ENCODE measurements around the gene POLR2J.
"Not testable (repeated sequence)": the region's sequence is repeated elsewhere in the genome, so short reads cannot be mapped to it uniquely, and the experiment has no call there.

DNA sequence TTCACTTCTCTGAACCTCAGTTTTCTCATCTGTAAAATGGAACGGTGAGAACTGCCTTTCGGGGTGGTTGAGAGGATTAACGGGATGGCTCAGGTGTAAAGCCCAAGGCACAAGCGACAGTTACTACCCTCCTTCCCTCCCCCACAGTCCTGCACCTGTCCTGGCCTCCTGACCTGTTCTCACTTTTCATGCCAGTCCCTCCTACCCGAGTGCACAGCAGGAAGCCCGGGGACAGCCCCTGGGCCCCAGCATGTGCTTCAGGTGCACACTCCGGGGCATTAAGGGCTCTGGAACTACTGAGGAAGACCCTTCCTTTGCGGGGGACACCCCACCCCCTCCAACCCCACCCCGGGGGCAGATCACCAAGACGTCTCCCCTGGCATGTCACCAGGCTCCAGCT lies 38.2 kb upstream of the POLR2J start:
- TF ChIP-seq, protein P1, sequence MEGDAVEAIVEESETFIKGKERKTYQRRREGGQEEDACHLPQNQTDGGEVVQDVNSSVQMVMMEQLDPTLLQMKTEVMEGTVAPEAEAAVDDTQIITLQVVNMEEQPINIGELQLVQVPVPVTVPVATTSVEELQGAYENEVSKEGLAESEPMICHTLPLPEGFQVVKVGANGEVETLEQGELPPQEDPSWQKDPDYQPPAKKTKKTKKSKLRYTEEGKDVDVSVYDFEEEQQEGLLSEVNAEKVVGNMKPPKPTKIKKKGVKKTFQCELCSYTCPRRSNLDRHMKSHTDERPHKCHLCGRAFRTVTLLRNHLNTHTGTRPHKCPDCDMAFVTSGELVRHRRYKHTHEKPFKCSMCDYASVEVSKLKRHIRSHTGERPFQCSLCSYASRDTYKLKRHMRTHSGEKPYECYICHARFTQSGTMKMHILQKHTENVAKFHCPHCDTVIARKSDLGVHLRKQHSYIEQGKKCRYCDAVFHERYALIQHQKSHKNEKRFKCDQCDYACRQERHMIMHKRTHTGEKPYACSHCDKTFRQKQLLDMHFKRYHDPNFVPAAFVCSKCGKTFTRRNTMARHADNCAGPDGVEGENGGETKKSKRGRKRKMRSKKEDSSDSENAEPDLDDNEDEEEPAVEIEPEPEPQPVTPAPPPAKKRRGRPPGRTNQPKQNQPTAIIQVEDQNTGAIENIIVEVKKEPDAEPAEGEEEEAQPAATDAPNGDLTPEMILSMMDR (IDR thresholded peaks at IDR 0.05) = not testable (repeated sequence)
- not testable (repeated sequence) for TF ChIP-seq POLR2A (IDR thresholded peaks at IDR 0.05)

Data from prostate gland (tissue), 2 donors.